LNCAP (cell line): ENCODE measurements around the gene LCOR.

Experiments
- CTCF ChIP-seq: fragments of 450-650 bp; IDR thresholded peaks from 2 replicates; pipeline ENCODE4 v1.5.1; 2017; ENCODE audit warnings: mild to moderate bottlenecking

LCOR gene

GRCh38 chr10:96999987-97000386, 167.9 kb downstream of the LCOR start:
- no peak for TF ChIP-seq CTCF

- no peak; the same call in 1 of the 2 replicates for TF ChIP-seq CTCF
Observed at GRCh38 chr10:97000487-97001182, 168.5 kb downstream of the LCOR start.

- TF ChIP-seq CTCF: no peak
Observed at GRCh38 chr10:97001183-97001991, 169.3 kb downstream of the LCOR start.

GRCh38 chr10:97002670-97003069, 170.6 kb downstream of the LCOR start:
- TF ChIP-seq CTCF: no peak

- no peak for TF ChIP-seq CTCF
Observed at GRCh38 chr10:97003151-97003803, 171.2 kb downstream of the LCOR start.

- no peak for TF ChIP-seq CTCF
Observed at GRCh38 chr10:97003804-97004201, 171.7 kb downstream of the LCOR start.

GRCh38 chr10:97004591-97004990, 172.5 kb downstream of the LCOR start:
- no peak for TF ChIP-seq CTCF
